AG08395 (cell line): ENCODE data around the gene TMEM187.

Experiments used
- DNase-seq: peaks from one replicate; pipeline ENCODE4 v3.0.0; 2012; ENCODE audit warnings: mixed read lengths, low spot score

The TMEM187 gene

GRCh38 chrX:154020536-154021115, 48.1 kb downstream of the TMEM187 start:
- no peak for DNase-seq

GRCh38 chrX:154021131-154021611, 48.6 kb downstream of the TMEM187 start:
- peak; percentile 66 for DNase-seq

DNA sequence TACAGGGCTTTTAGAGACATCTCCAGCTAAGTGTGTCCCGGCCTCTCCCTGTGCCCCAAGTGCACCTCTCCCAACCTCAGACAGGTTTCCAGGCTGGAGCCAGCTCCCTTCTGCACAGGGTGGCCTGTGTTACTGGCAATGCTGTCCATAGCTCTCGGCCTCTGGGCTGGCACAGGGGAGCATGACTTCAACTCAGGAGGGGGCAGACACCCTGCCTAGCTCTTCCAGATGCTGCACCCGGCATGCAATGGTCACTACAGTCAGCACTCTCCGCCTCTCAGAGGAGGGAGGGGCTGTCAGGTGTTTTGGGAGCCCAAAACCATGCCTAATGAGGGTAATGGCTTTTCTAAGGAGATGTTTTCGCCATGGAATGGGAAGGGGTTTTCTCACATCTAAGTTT, 49.6 kb downstream of the TMEM187 start:
- DNase-seq = no peak

GRCh38 chrX:154023276-154024000, 50.9 kb downstream of the TMEM187 start:
- DNase-seq = no peak

- no peak for DNase-seq
Measured at GRCh38 chrX:154024271-154024670, 51.7 kb downstream of the TMEM187 start.

DNA sequence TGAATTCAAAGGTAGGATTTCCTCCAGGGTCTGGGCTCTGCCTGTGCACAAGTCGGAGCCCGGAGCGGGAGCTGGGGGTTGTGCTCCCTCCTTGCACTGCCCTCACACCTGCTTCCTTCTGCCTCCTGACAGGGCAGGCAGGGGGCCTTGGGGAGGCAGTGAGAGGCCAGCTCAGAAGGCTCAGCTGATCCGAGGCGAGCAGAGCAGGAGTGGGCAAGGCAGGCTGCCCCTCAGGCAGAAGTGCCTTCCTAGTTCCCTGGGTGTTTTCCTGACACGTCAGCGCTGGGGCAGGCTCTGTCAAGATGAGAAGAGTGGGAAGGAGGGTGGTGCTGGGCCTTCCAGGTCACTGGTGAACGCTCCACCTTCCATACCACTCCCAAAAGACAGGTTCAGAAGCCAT, 52.7 kb downstream of the TMEM187 start:
- DNase-seq = no peak

DNA sequence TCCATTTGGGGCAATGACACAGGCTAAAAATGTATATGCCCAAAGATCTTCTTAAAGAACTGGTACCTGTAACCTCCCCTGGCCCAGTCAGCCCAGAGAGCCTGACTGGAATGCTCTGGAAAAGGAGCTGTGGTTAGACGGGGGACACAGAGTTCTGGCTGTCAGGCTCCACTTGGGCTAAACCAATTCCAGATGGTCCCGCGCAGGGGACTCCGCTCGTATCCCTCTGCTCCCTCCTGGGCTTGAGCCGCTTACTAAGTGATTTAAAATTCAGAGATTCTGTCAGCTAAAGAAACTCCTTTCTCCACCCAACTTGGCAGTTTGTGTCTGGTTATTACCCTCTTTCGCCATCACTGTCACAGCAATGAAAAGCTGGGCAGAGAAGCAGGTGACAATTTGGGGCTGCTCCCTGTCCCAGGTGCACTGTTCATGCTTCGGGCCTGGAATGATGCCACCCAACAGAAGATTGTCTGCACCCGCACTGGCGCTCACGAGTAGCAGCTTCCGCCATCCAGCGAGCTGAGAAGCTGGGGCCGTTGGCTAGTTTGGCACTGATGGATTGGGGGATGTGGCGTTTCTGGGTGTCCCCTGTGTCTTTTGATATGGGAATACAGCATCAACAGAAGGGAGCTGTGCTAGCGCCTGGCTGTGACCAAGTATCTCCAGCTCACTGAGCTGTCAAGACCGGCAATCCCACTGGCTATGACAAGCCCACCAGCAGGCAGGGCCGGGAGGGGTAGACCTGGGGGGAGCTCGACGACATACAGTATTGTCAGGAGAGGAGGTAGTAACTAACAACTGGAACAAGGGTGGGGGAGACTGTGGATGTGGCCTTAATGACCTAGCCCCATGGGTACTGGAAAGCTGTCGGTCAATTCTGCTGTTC, 53.8 kb downstream of the TMEM187 start:
- peak; percentile 48 for DNase-seq

DNA sequence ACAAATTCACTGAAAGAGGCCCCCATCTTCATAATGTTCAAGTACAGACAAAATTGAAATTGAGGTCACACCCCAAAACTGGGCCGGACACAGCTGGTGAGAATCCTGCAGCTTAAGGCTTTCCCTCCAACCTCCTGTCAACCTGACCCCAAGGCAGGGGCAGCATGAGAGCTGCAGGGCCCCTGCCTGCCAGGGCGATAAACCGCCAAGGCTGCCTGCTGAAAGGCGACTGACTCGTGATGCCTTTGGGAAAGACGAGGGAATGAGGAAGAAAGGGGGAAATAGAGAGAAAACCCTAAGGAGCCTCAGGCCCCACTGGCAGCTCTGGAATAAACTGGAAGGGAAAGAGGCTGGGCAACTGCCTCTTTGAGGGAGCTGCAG, 54.5 kb downstream of the TMEM187 start:
- no peak for DNase-seq

- no peak for DNase-seq
Measured at GRCh38 chrX:154027986-154028385, 55.4 kb downstream of the TMEM187 start.

DNA sequence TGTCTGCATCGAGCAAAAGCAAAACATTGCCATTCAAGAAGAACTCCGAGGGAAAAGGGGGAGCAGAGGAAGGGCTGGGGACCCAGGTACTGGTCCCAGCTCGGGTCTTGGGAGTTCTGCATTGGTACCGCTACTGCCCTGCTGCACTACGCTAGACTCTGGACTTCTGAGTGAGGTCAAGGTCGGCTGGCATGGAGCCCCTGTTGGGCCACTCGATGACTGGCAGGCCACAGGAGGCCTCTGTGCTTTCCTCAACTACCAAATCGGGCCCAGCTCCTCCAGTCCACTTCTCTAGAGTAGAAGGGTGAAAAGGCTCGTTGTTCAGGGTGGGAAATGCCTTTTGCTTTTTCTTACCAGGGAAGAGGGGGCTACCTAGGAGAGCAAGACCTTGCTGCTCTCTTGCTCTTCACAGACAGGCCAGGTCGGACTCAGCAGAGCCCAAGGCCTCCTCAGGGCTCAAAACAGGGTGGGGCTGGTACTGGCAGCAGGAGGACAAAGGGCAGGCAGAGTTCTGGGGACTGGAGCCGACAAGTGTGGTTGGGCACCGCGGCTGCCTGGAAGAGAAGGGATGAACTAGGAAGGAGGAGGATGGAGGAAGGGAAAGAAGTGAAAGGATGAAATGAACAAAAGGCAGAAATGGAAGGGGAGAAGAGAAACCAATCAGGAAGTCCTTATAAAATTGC, 56.1 kb downstream of the TMEM187 start:
- no peak for DNase-seq

GRCh38 chrX:154029439-154029838, 56.9 kb downstream of the TMEM187 start:
- no peak for DNase-seq

DNA sequence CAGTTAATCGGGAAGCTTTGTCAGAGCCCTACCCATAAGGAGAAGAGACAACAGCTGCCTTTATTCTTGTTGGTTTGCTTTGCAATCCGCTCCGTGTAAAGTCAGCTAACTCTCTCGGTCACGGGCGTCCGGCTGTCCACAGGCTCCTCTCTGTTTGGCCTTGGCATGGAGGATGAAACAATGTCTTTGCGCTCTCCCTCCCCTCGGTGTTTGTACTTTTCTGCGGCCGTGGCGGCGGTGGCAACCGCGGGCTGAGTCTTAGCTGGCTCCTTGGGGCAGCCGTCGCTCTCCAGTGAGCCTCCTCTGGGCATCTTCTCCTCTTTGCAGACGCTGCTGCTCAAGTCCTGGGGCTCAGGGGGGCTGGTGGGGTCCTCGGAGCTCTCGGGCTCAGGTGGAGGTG, 57.7 kb downstream of the TMEM187 start:
- no peak for DNase-seq

DNA sequence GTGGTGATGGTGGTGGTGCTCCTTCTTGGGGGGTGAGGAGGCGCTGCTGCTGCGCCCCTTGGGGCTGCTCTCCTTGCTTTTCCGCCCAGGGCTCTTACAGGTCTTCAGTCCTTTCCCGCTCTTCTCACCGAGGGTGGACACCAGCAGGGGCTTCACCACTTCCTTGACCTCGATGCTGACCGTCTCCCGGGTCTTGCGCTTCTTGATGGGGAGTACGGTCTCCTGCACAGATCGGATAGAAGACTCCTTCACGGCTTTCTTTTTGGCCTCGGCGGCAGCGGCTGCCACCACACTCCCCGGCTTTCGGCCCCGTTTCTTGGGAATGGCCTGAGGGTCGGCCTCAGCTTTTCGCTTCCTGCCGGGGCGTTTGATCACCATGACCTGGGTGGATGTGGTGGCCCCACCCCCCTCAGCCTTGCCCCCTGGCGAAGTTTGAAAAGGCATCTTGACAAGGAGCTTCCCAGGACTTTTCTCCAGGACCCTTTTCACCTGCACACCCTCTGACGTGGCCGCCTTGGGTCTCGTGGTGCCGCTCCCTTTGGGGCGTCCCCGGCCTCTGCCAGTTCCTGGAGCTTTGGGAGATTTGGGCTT, 58.3 kb downstream of the TMEM187 start:
- DNase-seq = no peak

- no peak for DNase-seq
Measured at GRCh38 chrX:154032160-154032559, 59.6 kb downstream of the TMEM187 start.

DNA sequence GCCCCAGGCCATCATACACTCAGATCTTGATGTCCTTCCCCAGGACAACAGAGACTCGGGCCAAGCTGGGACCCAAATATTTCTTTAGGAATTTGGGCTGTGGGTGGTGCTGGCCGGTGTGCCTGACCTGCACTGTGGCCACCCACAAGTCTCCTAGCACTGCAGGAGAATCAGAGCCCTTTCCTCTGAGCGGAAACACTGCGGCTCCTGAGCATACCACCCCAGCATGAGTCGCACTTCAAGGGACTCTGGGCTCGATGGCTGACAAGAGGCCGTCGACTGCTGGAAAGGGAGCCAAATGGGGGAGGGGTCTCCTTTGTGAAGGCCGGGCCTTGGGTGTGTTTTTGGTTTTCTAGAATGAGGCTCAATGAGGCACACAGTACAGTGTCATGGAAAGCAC, 60.1 kb downstream of the TMEM187 start:
- DNase-seq = no peak
